PC-9 (cell line): ENCODE measurements around the gene GTF2F2.

Experiments
- CTCF ChIP-seq: fragments of 200-600 bp; sonication (generic); conservative IDR thresholded peaks from 2 replicates; pipeline ENCODE4 v1.6.1; 2017; ENCODE audit warnings: mixed run types, antibody characterized with exemption, mild to moderate bottlenecking, moderate library complexity
- EZH2 ChIP-seq: fragments of 200-600 bp; sonication (generic); IDR thresholded peaks from 2 replicates; pipeline ENCODE4 v1.8.0; 2017; ENCODE audit warnings: antibody characterized with exemption, low read depth

GRCh38 chr13:45119469-45119990, 780 bp upstream of the GTF2F2 start:
- no peak for TF ChIP-seq EZH2
- no peak for TF ChIP-seq CTCF
